Upper lobe of right lung (tissue), 1 donor: Measurements from ENCODE around the gene TNP1. TPM values are rescaled to one million over a fixed set of nuclear protein-coding genes. Genes with fewer than 3 reads are reported as not detected.

ENCODE experiments used
- ATAC-seq: fragments of 200-7000 bp; cut with Tn5 transposase; one replicate; pipeline ENCODE4 v1.9.1; 2020; ENCODE audit warnings: mild to moderate bottlenecking, moderate library complexity
- DNase-seq: peaks from one replicate; pipeline ENCODE4 v3.0.0-alpha.2; 2020
- H3K27ac ChIP-seq: fragments of 200-600 bp; one replicate; pipeline ENCODE4 v1.8.0; 2022
- H3K27me3 ChIP-seq: fragments of 200-600 bp; one replicate; pipeline ENCODE4 v1.8.0; 2022; ENCODE audit warnings: mild to moderate bottlenecking
- H3K36me3 ChIP-seq: fragments of 200-600 bp; one replicate; pipeline ENCODE4 v1.8.0; 2022
- H3K4me1 ChIP-seq: fragments of 200-600 bp; one replicate; pipeline ENCODE4 v1.8.0; 2022
- H3K4me3 ChIP-seq: fragments of 200-600 bp; one replicate; pipeline ENCODE4 v1.8.0; 2022; ENCODE audit warnings: mild to moderate bottlenecking
- H3K9me3 ChIP-seq: fragments of 200-600 bp; one replicate; pipeline ENCODE4 v1.8.0; 2022
- intact Hi-C: fragments of 100-400 bp; cut with DNase I; formaldehyde crosslinking; loops from one replicate; pipeline ENCODE4 v1.11.0; 2022
- long read RNA-seq: library from polyadenylated mRNA; unstranded; transcript quantifications from one replicate; pipeline ENCODE4 v2.0.0, GENCODE V29; 2021
- total RNA-seq: library from RNA; stranded (reverse); fragmentation: NEBNext Ultra II Directional; extraction: Animal tissue kit (Norgen Biotek cat#: 25700); gene quantifications from one replicate; pipeline ENCODE4 v1.2.1, GENCODE V29; 2021
- TF ChIP-seq, protein P1 (sequence below): fragments of 200-600 bp; IDR thresholded peaks from one replicate; pipeline ENCODE4 v1.8.0; 2022; ENCODE audit warnings: antibody characterized with exemption
- donor health status: DM: no; HTN: yes; CAD: no; lungs with severe emphysema.

TNP1 gene, protein sequence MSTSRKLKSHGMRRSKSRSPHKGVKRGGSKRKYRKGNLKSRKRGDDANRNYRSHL
- not detected for total RNA-seq
- long read RNA-seq = 0 reads

GRCh38 chr2:216859944-216860343 is at the start of gene TNP1:
TSS of gene TNP1 (minus strand) at chr2:216860064. CDS start at chr2:216860034, 30 bp downstream.
- Histone ChIP-seq H3K27ac (no peak within 1 kb of the TSS), H3K27me3 (no peaks in the 10 kb centered on the region), H3K4me3 (no peak within 1 kb of the TSS), H3K4me1 (no peaks in the 10 kb centered on the region), H3K36me3 (no peaks in the 10 kb centered on the region), H3K9me3 (no peaks in the 10 kb centered on the region)
- intact Hi-C loops = no loop called here
- ATAC-seq = no peak
- TF ChIP-seq, protein P1, sequence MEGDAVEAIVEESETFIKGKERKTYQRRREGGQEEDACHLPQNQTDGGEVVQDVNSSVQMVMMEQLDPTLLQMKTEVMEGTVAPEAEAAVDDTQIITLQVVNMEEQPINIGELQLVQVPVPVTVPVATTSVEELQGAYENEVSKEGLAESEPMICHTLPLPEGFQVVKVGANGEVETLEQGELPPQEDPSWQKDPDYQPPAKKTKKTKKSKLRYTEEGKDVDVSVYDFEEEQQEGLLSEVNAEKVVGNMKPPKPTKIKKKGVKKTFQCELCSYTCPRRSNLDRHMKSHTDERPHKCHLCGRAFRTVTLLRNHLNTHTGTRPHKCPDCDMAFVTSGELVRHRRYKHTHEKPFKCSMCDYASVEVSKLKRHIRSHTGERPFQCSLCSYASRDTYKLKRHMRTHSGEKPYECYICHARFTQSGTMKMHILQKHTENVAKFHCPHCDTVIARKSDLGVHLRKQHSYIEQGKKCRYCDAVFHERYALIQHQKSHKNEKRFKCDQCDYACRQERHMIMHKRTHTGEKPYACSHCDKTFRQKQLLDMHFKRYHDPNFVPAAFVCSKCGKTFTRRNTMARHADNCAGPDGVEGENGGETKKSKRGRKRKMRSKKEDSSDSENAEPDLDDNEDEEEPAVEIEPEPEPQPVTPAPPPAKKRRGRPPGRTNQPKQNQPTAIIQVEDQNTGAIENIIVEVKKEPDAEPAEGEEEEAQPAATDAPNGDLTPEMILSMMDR = no peak
- DNase-seq = no peak

GRCh38 chr2:216908300-216908699 is 48.4 kb upstream of the TNP1 start:
- intact Hi-C loops = no loop called here
- DNase-seq = no peak
- TF ChIP-seq, protein P1 = no peak
- Histone ChIP-seq H3K27ac (no peak overlapping the region), H3K4me3 (no peak overlapping the region), H3K36me3 (no peaks in the 10 kb centered on the region), H3K9me3 (no peaks in the 10 kb centered on the region), H3K27me3 (no peaks in the 10 kb centered on the region), H3K4me1 (no peaks in the 10 kb centered on the region)
- no peak for ATAC-seq

GRCh38 chr2:216905649-216906329 is 45.9 kb upstream of the TNP1 start:
- H3K4me1 ChIP-seq = no peaks in the 10 kb centered on the region
- no peaks in the 10 kb centered on the region for H3K27me3 ChIP-seq
- H3K36me3 ChIP-seq = no peaks in the 10 kb centered on the region
- no peak for DNase-seq
- H3K4me3 ChIP-seq = no peak overlapping the region
- TF ChIP-seq, protein P1 = no peak
- no peaks in the 10 kb centered on the region for H3K9me3 ChIP-seq
- intact Hi-C loops = no loop called here
- ATAC-seq = no peak
- H3K27ac ChIP-seq = no peak overlapping the region

DNA sequence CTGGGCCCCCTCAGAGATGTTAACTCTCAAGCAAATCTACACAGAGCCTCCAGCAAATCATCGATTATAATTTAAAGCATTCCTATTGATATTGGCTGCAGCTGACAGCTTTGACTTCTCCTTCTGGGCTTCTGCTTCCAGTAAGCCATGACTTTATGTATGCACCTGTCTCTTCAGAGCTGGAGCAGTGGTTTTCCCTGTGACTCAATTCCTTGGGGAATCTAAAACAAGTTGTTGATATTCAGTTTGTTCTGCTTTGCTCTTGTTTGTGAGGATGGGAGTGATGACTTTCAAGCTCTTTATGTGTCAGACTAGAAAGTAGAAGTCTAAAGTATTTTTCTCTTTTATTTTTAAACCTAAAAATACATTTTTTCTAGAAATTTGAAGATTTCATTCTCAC is 45.1 kb upstream of the TNP1 start:
- no peaks in the 10 kb centered on the region for H3K36me3 ChIP-seq
- TF ChIP-seq, protein P1 = no peak
- no peak for ATAC-seq
- DNase-seq = no peak
- H3K4me3 ChIP-seq = no peak overlapping the region
- H3K9me3 ChIP-seq = no peaks in the 10 kb centered on the region
- no peak overlapping the region for H3K27ac ChIP-seq
- H3K4me1 ChIP-seq = no peaks in the 10 kb centered on the region
- intact Hi-C loops = no loop called here
- no peaks in the 10 kb centered on the region for H3K27me3 ChIP-seq

- no peaks in the 10 kb centered on the region for H3K27me3 ChIP-seq
- no peaks in the 10 kb centered on the region for H3K36me3 ChIP-seq
- ATAC-seq = no peak
- H3K9me3 ChIP-seq = no peaks in the 10 kb centered on the region
- TF ChIP-seq, protein P1 = no peak
- no peaks in the 10 kb centered on the region for H3K4me1 ChIP-seq
- no peak overlapping the region for H3K4me3 ChIP-seq
- intact Hi-C loops = no loop called here
- no peak overlapping the region for H3K27ac ChIP-seq
- no peak for DNase-seq
Observed at GRCh38 chr2:216904554-216904953, 44.7 kb upstream of the TNP1 start.
